NCI-H345 (cell line): ENCODE results near the gene SUSD4.

Experiments
- DNase-seq: peaks from one replicate; lab custom pipeline; 2025; lab: John Stamatoyannopoulos, UW

SUSD4 gene

DNA sequence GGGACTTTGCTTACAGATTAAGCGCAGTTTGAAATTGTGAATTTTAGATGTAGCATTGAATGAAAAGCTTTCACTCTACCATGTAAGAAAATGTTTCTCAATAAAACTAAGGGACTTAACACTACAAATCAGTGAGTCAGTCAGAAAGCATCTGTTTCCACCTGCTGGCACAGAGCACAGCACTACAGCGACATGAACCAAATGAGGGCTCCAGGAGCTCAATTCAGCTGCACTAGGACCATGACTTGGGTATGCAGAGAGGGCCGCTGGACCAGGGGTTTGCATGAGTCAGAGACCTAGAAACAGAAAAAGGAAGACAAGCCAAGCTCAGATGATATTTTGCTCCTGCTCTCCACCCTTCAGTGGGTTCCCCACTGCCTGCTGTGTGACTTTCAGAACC lies 5.2 kb downstream of the SUSD4 start:
- no peak for DNase-seq

DNA sequence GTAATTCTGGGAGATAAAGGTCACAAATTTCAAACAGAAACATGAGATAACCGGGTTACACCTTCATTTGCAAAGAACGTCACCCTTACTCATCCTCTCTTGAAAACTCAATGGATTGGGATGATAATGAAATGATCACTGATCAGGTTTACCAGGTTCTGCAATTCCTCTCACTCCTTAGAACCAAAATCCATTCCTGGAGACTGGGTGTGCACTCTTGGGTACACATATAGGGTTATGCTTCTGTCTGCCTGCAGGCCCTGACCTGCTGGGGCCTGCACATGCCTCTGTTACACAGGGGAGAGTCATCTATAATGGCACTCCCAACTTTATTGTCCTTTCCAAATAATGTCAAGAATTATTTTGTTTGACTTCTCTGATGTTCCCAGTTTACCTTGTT lies 8.3 kb downstream of the SUSD4 start:
- DNase-seq: no peak

DNA sequence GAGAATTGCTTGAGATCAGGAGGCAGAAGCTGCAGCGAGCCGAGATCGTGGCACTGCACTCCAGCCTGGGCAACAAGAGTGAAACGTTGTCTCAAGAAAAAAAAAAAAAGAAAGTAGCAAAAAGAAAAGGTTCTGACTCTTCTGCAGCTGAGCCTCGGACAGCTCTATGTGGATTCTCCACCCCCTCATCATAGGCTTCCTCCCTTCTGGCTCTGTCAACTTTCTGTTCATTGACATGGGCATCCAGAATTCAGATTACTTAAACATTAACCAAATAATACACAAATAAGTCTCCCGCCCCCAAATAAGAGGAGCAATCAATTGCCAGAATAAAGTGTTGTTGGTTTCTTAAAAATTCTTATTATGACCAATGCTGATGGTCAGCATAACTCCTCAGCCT lies 10.0 kb downstream of the SUSD4 start:
- no peak for DNase-seq

DNA sequence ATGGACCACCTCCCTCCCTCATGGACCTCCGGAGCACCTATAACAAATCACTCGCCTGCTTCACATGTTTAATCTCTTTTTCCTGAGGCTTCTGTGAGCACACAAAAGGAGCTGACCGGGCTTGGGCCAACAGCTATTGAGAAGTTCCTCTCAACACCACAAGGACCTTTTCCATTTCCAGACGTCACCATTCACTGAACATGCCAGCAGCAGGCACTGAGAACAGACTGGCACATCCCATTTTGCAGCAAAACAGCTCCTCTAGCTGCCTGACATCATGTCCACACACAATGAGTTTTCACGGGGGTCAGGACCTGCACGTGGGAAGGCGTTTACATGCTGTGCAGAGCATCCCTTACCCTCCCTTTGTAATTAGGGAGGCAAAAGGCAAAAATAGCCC lies 11.0 kb downstream of the SUSD4 start:
- no peak for DNase-seq

DNA sequence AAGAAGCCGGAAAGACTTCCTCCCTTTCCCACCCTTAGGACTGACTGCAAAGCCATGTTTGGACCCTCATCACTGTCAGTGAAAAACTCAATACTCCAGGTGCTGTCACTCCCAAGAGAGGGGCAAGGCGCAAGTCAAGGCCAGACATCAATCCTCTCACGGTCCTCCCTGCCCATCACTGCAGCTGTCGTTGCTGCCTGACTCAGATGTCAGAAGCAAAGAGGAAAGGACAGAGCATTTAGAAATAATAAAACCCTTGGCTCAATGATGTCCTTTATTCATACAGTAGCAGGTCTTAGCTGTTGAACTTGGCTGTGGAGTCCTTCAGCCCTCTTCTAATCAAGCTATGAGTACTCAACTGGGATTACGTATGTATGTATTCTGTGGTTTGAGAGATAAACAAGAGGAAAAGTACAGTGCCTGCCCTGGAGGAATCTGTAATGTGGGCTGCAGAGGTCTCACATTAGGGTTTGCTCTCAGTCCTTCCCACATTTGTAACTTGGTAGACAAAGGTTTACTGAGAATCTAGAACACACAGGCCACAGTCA lies 13.5 kb downstream of the SUSD4 start:
- DNase-seq: no peak

DNA sequence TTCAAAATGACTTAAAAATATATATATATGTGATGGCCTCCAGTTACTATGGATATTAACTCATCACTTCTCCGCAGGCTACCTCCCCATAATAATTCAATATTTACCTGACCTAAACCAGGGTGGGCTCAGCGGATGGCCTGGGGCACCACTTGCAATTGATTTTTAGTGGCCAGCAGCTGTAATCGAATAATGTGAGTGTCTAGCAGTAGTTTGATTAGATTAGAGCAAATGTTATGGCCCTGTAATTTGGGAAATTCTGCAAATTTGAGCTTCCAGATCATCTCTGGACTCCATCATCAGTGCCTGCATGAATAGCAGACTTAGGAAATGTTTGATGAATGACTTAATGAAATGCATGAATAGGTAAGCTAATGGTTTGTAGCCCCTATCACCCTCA lies 14.7 kb downstream of the SUSD4 start:
- no peak for DNase-seq

- DNase-seq: no peak
Observed at GRCh38 chr1:223348439-223348838, 15.5 kb downstream of the SUSD4 start.

- DNase-seq: no peak
Observed at GRCh38 chr1:223347583-223347982, 16.4 kb downstream of the SUSD4 start.

GRCh38 chr1:223346311-223346710 lies 17.7 kb downstream of the SUSD4 start:
- no peak for DNase-seq

DNA sequence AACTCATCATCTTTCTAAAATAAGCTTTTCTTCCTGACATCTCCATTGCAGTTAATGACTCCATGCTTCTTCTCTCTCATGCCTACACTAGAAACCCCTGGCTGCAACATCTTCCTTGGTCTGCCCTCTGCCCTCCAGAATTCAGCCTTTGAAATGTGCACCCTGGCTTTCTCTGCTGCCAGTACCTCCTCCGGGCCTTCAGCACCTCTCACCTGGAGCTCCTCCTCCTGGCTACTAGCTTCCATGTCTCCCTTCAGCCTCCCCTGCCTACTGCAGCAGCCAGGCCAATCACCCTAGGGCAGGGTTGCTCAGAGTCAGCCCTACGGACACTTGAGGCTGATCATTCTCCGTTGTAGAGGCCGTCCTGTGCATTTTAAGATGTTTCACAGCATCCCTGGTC lies 18.3 kb downstream of the SUSD4 start:
- DNase-seq: no peak

- DNase-seq: no peak
Observed at GRCh38 chr1:223344491-223344890, 19.5 kb downstream of the SUSD4 start.

DNA sequence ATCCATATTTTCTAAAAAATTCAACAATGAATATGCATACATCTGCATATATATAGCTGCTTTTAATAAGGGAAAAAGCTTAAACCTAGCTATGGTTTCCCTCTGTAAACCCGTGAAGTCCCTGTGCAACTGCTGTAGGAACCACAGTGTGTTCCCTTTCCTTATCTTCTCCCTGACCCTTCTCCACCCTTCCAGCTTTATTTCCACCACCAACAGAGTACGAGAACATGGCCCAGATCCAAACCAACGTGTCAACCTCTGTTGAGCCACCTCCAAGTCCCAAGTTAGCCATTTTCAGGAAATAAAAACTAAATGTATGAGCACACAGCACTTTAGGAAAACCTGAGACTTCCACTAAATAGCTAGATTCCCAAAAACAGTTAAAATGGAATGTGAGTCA lies 20.3 kb downstream of the SUSD4 start:
- DNase-seq: no peak

GRCh38 chr1:223341121-223341520 lies 22.9 kb downstream of the SUSD4 start:
- DNase-seq: no peak

DNA sequence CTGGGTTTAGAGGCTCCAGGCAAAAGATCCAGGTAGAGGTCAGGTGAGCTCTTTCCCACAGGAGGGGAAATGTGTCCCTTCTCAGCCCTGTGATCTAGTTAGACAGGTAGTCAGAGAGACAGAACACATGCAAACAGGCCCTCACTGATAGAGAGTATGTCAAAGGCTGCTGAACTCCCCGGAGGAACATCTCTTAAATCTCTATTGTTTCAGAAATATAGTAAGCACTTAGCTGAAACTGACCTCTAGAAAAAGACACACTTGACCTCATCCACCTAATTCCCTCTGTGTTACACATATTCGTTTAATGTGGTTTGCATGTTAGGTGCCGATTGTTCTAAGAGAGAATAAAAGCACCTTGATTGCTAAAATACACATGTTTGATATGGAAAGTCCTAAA lies 23.3 kb downstream of the SUSD4 start:
- no peak for DNase-seq

DNA sequence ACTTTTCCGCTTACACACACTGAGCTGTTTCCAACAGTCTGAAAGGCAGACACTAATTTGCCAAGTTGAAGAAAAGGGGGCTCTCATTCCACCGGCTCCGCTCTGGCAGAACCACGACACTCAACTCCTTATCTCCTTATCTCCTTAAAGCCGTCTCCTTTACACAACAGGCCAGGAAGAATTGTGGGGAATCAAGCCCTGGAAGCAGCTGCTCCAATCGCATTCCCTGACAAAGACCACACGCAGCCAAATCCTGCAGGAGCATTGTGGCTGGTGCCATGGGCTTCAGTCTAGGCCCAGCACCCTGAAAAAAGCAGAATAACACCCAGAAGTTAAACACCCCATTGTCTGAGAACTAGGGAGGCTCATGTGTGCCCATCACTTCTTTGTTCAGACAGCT lies 24.1 kb downstream of the SUSD4 start:
- no peak for DNase-seq

DNA sequence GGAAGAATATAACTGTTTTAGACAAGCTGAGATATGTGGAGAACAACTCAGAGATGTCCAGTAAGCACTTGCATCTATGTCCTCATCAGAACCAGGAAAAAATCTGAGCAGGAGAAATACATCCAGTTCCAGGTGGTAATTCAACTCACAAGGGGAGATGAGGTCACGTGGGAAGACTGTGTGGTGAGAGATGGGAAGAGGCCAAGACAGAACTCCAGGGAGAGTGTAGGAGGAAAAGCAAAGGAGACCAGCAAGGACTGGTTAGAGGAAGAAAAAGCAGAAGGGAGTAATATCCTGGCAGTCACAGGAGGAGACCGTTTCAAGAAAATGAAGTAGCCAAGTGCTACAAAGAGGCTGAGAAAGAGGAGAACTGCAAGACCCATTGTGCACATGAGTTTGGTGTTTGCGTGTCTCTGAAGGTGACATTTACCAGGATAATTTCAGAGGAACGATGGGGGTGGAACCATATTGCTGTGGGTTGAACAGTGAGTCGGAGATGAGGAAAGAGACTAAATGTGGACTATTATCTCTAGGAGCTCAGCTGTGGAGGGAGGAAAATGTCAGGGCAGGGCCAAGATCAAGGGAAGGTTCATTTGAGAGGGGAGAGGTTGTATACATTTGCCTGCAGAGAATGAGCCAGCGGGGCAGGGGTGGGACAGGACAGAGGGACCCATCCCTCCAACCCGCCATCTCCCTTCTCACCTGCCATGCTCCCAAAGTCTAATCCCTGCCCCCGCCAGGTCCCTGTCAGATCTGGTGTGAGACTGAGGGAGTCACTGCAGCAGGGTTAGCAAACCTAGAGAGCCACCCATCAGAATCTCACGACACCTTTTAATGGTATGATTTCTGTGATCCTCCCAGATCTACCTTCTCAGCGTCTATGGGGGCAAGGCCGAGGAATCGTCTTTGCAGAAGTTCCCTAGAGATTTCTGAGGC lies 24.9 kb downstream of the SUSD4 start:
- no peak for DNase-seq

DNA sequence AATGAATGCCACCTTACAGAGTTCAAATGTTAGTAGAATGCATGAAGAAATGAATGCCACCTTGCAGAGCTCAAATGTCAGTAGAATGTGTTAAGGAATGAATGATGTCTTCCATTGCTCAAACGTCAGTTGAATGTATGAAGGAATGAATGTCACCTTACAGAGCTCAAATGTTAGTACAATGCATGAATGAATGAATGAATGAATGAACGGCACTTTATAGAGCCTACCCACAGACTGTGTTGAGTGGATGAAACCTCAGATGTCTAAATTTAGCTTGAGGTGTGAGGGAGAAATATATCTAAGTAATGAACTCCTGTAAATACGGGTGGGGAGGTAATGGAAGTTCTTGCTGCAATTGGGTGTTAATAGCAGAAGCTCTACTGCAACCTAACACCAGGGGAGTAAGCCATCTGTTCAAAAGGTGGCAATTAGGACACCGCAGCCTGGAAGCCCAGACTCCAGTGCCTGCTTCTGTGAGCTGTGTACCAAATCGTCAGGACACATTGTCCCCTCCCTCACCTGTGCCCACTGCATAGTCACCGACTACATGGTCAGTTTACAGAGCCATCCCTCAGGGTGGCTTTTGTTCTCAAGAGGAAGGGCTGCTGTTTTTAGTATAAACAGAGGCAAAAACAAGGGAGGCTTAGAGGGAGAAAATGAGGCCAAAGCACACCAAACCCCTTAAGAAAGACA lies 26.7 kb downstream of the SUSD4 start:
- DNase-seq: no peak

DNA sequence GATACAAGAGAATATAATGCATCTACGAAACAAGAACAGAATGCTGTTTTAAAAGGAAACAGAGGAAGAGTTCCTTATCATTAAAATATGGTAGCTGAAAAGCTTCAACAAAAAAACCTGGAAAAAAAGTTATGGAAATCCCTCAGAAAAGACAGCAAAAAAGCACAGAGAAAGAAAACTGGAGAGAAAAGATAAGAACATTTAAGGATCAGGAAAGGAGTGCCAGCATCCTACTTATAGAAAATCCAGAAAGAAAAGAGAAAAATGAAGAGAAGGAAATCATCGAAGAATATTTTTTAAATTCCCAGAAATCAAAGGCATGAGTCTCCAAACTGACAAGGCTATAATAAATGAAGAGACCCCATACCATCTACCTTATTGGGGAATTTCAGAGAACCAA lies 29.8 kb downstream of the SUSD4 start:
- no peak for DNase-seq

DNA sequence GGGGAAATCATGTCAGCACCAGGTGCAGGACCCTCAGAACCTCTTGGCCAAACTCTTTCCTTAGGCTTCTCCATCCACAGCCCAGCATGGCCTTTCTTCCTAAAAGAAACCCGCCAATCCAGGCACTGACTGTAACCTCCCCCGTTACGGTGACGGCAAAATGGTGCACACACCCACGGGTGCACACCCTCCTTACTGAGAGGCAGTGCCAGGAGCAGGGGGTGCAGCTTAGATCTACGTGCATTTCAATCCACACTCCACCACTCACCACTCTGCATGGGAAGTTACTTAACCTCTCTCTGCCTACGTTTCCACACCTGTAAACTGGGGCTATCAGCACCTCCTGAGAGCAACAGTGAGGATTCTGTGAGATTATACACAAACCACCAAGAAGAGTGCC lies 31.0 kb downstream of the SUSD4 start:
- no peak for DNase-seq

DNA sequence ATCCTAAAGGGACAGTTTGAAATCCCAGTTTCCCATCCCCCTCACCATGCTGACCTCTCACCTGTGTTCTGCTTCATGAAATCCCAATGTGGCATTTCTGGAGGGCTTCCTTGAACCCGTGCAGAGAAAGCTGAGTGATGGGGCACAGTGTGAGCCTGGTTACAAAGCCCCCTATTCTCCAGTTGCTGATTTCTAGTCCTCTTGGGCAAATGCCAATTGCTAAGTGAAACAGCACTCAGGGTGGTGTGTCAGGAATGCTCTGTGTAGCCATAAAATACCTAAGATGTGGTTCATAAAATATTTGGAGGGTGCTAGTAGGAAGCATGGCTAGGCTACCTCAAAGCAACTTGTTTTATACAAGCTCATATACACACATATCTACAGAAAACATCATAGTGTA lies 32.0 kb downstream of the SUSD4 start:
- no peak for DNase-seq

- DNase-seq: no peak
Observed at GRCh38 chr1:223331301-223331700, 32.7 kb downstream of the SUSD4 start.

DNA sequence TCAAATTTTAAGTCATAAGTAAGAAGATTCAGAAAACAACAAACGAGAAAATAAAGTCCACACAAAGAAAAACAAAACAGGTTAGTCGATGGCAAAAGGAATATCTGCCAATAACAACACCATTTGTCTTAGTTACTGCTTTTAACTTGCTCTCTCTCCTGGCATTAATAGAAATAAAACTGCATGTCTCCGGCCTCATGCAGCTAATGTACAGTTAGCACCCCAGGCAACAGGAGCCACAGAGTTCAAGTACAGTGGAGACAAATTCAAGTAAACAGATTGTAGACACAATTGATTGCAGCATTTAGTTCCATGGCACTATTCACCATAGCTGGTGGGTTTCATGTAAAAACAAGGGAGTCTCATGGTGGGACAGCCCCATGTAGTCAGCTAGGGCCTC lies 33.5 kb downstream of the SUSD4 start:
- no peak for DNase-seq
